ENCODE results near the gene FOXJ1.
A peak's percentile ranks its signal among the peaks of the same experiment; 100 is the strongest.

FOXJ1 gene

GRCh38 chr17:76120658-76121008 is 20.4 kb downstream of the FOXJ1 start:
- H3K9me3 ChIP-seq (ENCODE audit: control insufficient read depth in 1 of 2, low read length in 2 of 2) = no peaks in the 10 kb centered on the region
- no peaks in the 10 kb centered on the region for H3K36me3 ChIP-seq (ENCODE audit: control insufficient read depth in 1 of 2, insufficient read depth in 2 of 2, low read length in 2 of 2)
- no peaks in the 10 kb centered on the region for H3K27me3 ChIP-seq (ENCODE audit: low read depth, low read length)
- no peak overlapping the region for H3K4me3 ChIP-seq (ENCODE audit: low read depth in 1 of 2, low read length in 2 of 2)
- H3K27ac ChIP-seq (ENCODE audit: low read length) = no peak overlapping the region
- peaks cover 0 to 13% of the 10 kb centered on the region in 2 donors for H3K4me1 ChIP-seq (ENCODE audit: control insufficient read depth in 1 of 2, insufficient read depth in 2 of 2, low read length in 2 of 2)

GRCh38 chr17:76119409-76120371 is 21.4 kb downstream of the FOXJ1 start:
- Histone ChIP-seq H3K27ac (ENCODE audit: low read length) (no peak overlapping the region), H3K27me3 (ENCODE audit: low read depth, low read length) (no peaks in the 10 kb centered on the region), H3K36me3 (ENCODE audit: control insufficient read depth in 1 of 2, insufficient read depth in 2 of 2, low read length in 2 of 2) (no peaks in the 10 kb centered on the region), H3K4me1 (ENCODE audit: control insufficient read depth in 1 of 2, insufficient read depth in 2 of 2, low read length in 2 of 2) (peaks cover 0 to 13% of the 10 kb centered on the region in 2 donors), H3K4me3 (ENCODE audit: low read depth in 1 of 2, low read length in 2 of 2) (no peak overlapping the region), H3K9me3 (ENCODE audit: control insufficient read depth in 1 of 2, low read length in 2 of 2) (no peaks in the 10 kb centered on the region)

- H3K27me3 ChIP-seq (ENCODE audit: low read depth, low read length) = no peaks in the 10 kb centered on the region
- no peak overlapping the region for H3K4me3 ChIP-seq (ENCODE audit: low read depth in 1 of 2, low read length in 2 of 2)
- no peaks in the 10 kb centered on the region for H3K36me3 ChIP-seq (ENCODE audit: control insufficient read depth in 1 of 2, insufficient read depth in 2 of 2, low read length in 2 of 2)
- H3K9me3 ChIP-seq (ENCODE audit: control insufficient read depth in 1 of 2, low read length in 2 of 2) = no peaks in the 10 kb centered on the region
- no peak overlapping the region for H3K27ac ChIP-seq (ENCODE audit: low read length)
- no peaks in the 10 kb centered on the region for H3K4me1 ChIP-seq (ENCODE audit: control insufficient read depth in 1 of 2, insufficient read depth in 2 of 2, low read length in 2 of 2)
Measured at GRCh38 chr17:76115138-76115754, 25.8 kb downstream of the FOXJ1 start.

GRCh38 chr17:76111956-76112355 is 29.1 kb downstream of the FOXJ1 start:
- no peak overlapping the region for H3K4me3 ChIP-seq (ENCODE audit: low read depth in 1 of 2, low read length in 2 of 2)
- no peaks in the 10 kb centered on the region for H3K27me3 ChIP-seq (ENCODE audit: low read depth, low read length)
- H3K9me3 ChIP-seq (ENCODE audit: control insufficient read depth in 1 of 2, low read length in 2 of 2) = no peaks in the 10 kb centered on the region
- no peak overlapping the region for H3K27ac ChIP-seq (ENCODE audit: low read length)
- no peaks in the 10 kb centered on the region for H3K4me1 ChIP-seq (ENCODE audit: control insufficient read depth in 1 of 2, insufficient read depth in 2 of 2, low read length in 2 of 2)
- H3K36me3 ChIP-seq (ENCODE audit: control insufficient read depth in 1 of 2, insufficient read depth in 2 of 2, low read length in 2 of 2) = no peaks in the 10 kb centered on the region

GRCh38 chr17:76107509-76107908 is 33.5 kb downstream of the FOXJ1 start:
- Histone ChIP-seq H3K27ac (ENCODE audit: low read length) (no peak overlapping the region), H3K36me3 (ENCODE audit: control insufficient read depth in 1 of 2, insufficient read depth in 2 of 2, low read length in 2 of 2) (no peaks in the 10 kb centered on the region), H3K9me3 (ENCODE audit: control insufficient read depth in 1 of 2, low read length in 2 of 2) (no peaks in the 10 kb centered on the region), H3K27me3 (ENCODE audit: low read depth, low read length) (no peaks in the 10 kb centered on the region), H3K4me1 (ENCODE audit: control insufficient read depth in 1 of 2, insufficient read depth in 2 of 2, low read length in 2 of 2) (peaks cover 3 to 16% of the 10 kb centered on the region in 2 donors), H3K4me3 (ENCODE audit: low read depth in 1 of 2, low read length in 2 of 2) (no peak overlapping the region)

GRCh38 chr17:76106703-76107102 is 34.3 kb downstream of the FOXJ1 start:
- Histone ChIP-seq H3K4me3 (ENCODE audit: low read depth in 1 of 2, low read length in 2 of 2) (no peak overlapping the region), H3K27ac (ENCODE audit: low read length) (no peak overlapping the region), H3K9me3 (ENCODE audit: control insufficient read depth in 1 of 2, low read length in 2 of 2) (no peaks in the 10 kb centered on the region), H3K4me1 (ENCODE audit: control insufficient read depth in 1 of 2, insufficient read depth in 2 of 2, low read length in 2 of 2) (peaks cover 3 to 20% of the 10 kb centered on the region in 2 donors), H3K36me3 (ENCODE audit: control insufficient read depth in 1 of 2, insufficient read depth in 2 of 2, low read length in 2 of 2) (peaks cover 0 to 2% of the 10 kb centered on the region in 2 donors), H3K27me3 (ENCODE audit: low read depth, low read length) (no peaks in the 10 kb centered on the region)

- H3K4me3 ChIP-seq (ENCODE audit: low read depth in 1 of 2, low read length in 2 of 2) = no peak overlapping the region
- no peak overlapping the region for H3K27ac ChIP-seq (ENCODE audit: low read length)
Measured at GRCh38 chr17:76104896-76105231, 36.2 kb downstream of the FOXJ1 start.

GRCh38 chr17:76104140-76104895 is 36.7 kb downstream of the FOXJ1 start:
- Histone ChIP-seq H3K36me3 (ENCODE audit: control insufficient read depth in 1 of 2, insufficient read depth in 2 of 2, low read length in 2 of 2) (peaks cover 17% of the 10 kb centered on the region in 2 donors), H3K9me3 (ENCODE audit: control insufficient read depth in 1 of 2, low read length in 2 of 2) (no peaks in the 10 kb centered on the region), H3K4me1 (ENCODE audit: control insufficient read depth in 1 of 2, insufficient read depth in 2 of 2, low read length in 2 of 2) (peaks cover 3 to 20% of the 10 kb centered on the region in 2 donors), H3K4me3 (ENCODE audit: low read depth in 1 of 2, low read length in 2 of 2) (peak overlapping the region; percentile 88 to 91), H3K27ac (ENCODE audit: low read length) (peak overlapping the region; percentile 53), H3K27me3 (ENCODE audit: low read depth, low read length) (no peaks in the 10 kb centered on the region)

More at GRCh38 chr17:76104896-76105231, 36.2 kb downstream of the FOXJ1 start:
- peaks cover 3 to 20% of the 10 kb centered on the region in 2 donors for H3K4me1 ChIP-seq (ENCODE audit: control insufficient read depth in 1 of 2, insufficient read depth in 2 of 2, low read length in 2 of 2)
- H3K36me3 ChIP-seq (ENCODE audit: control insufficient read depth in 1 of 2, insufficient read depth in 2 of 2, low read length in 2 of 2) = peaks cover 11% of the 10 kb centered on the region in 2 donors
- no peaks in the 10 kb centered on the region for H3K9me3 ChIP-seq (ENCODE audit: control insufficient read depth in 1 of 2, low read length in 2 of 2)
- no peaks in the 10 kb centered on the region for H3K27me3 ChIP-seq (ENCODE audit: low read depth, low read length)

GRCh38 chr17:76103274-76104139 is 37.5 kb downstream of the FOXJ1 start, which contains the start of gene EXOC7:
TSS of gene EXOC7 (minus strand) at chr17:76103787. CDS start at chr17:76103692, 95 bp downstream.
- Histone ChIP-seq H3K27ac (ENCODE audit: low read length) (peak within 1 kb of the TSS; percentile 53), H3K4me3 (ENCODE audit: low read depth in 1 of 2, low read length in 2 of 2) (peak within 1 kb of the TSS; percentile 88 to 91), H3K27me3 (ENCODE audit: low read depth, low read length) (no peaks in the 10 kb centered on the region), H3K4me1 (ENCODE audit: control insufficient read depth in 1 of 2, insufficient read depth in 2 of 2, low read length in 2 of 2) (peaks cover 3 to 20% of the 10 kb centered on the region in 2 donors), H3K36me3 (ENCODE audit: control insufficient read depth in 1 of 2, insufficient read depth in 2 of 2, low read length in 2 of 2) (peaks cover 17 to 18% of the 10 kb centered on the region in 2 donors), H3K9me3 (ENCODE audit: control insufficient read depth in 1 of 2, low read length in 2 of 2) (no peaks in the 10 kb centered on the region)

- Histone ChIP-seq H3K27me3 (ENCODE audit: low read depth, low read length) (no peaks in the 10 kb centered on the region), H3K4me1 (ENCODE audit: control insufficient read depth in 1 of 2, insufficient read depth in 2 of 2, low read length in 2 of 2) (peaks cover 3 to 20% of the 10 kb centered on the region in 2 donors), H3K27ac (ENCODE audit: low read length) (peak overlapping the region; percentile 53), H3K36me3 (ENCODE audit: control insufficient read depth in 1 of 2, insufficient read depth in 2 of 2, low read length in 2 of 2) (peaks cover 17 to 19% of the 10 kb centered on the region in 2 donors), H3K4me3 (ENCODE audit: low read depth in 1 of 2, low read length in 2 of 2) (peak overlapping the region; percentile 88 to 91), H3K9me3 (ENCODE audit: control insufficient read depth in 1 of 2, low read length in 2 of 2) (no peaks in the 10 kb centered on the region)
Measured at GRCh38 chr17:76102944-76103273, 38.1 kb downstream of the FOXJ1 start.

Measured in muscle layer of duodenum (tissue), 2 donors.